Measurements from ENCODE around the gene ERFL.

The ERFL gene

DNA sequence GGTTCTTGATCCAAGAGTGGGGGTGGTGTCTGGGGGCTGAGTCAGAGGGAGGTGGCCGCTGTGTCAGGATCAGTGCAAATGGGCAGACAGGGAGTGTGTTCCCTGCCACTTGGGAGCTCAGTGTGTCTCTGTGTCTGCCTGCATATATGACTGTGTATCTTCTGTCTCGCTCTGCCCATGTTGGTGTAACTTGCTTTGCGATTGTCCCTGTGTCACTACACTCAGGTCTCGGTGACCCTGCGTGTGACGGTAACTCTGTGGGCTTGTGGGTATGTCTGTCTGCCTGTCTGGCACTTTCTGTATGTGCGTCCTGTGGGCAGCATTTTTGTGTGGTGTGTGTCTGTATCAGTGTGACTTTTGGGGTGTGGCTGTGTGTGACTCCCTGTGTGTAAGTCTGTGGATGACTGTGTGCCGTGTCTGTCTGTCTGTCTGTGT, 8.2 kb upstream of the ERFL start:
- peaks cover 98% of the 10 kb centered on the region for H3K27me3 ChIP-seq
- H3K27ac ChIP-seq: no peak overlapping the region
- no peak overlapping the region for H3K4me3 ChIP-seq (ENCODE audit: low read depth in 1 of 2, low read length in 1 of 2)
- no peaks in the 10 kb centered on the region for H3K9me3 ChIP-seq
- no peaks in the 10 kb centered on the region for H3K36me3 ChIP-seq
- peaks cover 0 to 12% of the 10 kb centered on the region in 2 experiments for H3K4me1 ChIP-seq (ENCODE audit: control insufficient read depth in 1 of 2, insufficient read depth in 1 of 2, low read depth in 1 of 2, low read length in 1 of 2)
- TF ChIP-seq, protein P1, sequence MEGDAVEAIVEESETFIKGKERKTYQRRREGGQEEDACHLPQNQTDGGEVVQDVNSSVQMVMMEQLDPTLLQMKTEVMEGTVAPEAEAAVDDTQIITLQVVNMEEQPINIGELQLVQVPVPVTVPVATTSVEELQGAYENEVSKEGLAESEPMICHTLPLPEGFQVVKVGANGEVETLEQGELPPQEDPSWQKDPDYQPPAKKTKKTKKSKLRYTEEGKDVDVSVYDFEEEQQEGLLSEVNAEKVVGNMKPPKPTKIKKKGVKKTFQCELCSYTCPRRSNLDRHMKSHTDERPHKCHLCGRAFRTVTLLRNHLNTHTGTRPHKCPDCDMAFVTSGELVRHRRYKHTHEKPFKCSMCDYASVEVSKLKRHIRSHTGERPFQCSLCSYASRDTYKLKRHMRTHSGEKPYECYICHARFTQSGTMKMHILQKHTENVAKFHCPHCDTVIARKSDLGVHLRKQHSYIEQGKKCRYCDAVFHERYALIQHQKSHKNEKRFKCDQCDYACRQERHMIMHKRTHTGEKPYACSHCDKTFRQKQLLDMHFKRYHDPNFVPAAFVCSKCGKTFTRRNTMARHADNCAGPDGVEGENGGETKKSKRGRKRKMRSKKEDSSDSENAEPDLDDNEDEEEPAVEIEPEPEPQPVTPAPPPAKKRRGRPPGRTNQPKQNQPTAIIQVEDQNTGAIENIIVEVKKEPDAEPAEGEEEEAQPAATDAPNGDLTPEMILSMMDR (IDR thresholded peaks at IDR 0.05): no peak

DNA sequence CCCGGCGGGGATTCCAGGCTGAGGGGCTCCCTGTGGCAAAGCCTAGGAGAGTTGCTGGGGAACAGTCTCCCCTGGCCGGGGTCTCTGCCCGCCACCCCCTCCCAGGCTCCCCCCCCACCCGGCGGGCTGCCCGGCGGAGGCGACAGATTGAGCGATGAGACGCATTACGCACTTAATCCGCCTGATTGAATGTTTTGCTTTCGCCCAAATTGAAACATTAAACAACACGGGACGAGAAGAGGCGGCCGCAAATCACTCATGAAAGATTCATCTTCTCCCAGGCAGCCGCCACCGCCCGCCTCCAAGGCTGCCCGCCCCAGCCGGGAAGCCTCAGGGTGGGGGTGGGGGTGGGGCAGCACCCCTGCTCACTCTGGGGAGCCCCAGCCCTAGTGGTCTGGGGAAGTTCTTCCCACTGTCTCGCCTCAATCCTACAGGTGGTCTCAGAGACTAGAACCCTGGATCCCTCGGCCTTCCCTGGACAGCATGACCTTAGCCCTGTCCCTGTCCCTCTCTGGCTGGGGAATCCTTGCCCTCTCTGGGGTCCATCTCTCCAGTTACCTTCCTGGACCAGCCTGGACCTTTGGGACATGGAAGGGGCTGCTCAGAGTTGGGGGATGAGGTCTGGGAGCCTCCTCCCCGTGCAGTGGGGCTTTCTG, 7.6 kb upstream of the ERFL start:
- Histone ChIP-seq H3K9me3 (no peaks in the 10 kb centered on the region), H3K36me3 (no peaks in the 10 kb centered on the region), H3K27me3 (peaks cover 98% of the 10 kb centered on the region), H3K4me1 (ENCODE audit: control insufficient read depth in 1 of 2, insufficient read depth in 1 of 2, low read depth in 1 of 2, low read length in 1 of 2) (peaks cover 0 to 12% of the 10 kb centered on the region in 2 experiments), H3K4me3 (ENCODE audit: low read depth in 1 of 2, low read length in 1 of 2) (no peak overlapping the region), H3K27ac (no peak overlapping the region)
- TF ChIP-seq, protein P1 (IDR thresholded peaks at IDR 0.05): no peak

DNA sequence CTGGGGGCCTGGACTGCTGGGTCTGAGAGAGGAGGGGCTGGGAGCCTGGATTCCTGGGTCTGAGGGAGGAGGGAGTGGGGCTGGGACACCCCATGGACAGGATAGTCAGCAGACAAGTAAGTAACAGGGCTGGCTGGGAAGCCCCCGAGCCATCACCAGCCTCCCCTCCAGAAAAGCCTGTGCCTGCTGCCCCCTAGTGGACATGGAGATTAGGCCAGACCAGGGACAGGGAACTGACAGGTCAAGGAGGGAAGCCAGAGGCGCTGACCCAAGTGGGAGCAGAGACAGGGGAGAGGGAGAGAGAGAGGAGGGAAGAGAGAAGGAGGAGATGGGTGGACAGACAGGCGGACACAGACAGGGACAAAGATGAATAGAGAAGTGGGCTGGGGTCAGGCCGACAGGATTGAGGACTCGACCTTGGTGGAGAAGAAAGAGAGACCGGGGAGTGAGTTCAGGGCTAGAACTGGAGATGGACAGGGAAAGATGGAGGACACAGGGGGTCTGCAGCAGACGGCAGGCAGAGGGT, 6.7 kb upstream of the ERFL start:
- Histone ChIP-seq H3K9me3 (no peaks in the 10 kb centered on the region), H3K27me3 (peaks cover 98% of the 10 kb centered on the region), H3K36me3 (no peaks in the 10 kb centered on the region), H3K27ac (no peak overlapping the region), H3K4me3 (ENCODE audit: low read depth in 1 of 2, low read length in 1 of 2) (no peak overlapping the region), H3K4me1 (ENCODE audit: control insufficient read depth in 1 of 2, insufficient read depth in 1 of 2, low read depth in 1 of 2, low read length in 1 of 2) (peaks cover 0 to 3% of the 10 kb centered on the region in 2 experiments)
- TF ChIP-seq, protein P1 (IDR thresholded peaks at IDR 0.05): peak; percentile 72

DNA sequence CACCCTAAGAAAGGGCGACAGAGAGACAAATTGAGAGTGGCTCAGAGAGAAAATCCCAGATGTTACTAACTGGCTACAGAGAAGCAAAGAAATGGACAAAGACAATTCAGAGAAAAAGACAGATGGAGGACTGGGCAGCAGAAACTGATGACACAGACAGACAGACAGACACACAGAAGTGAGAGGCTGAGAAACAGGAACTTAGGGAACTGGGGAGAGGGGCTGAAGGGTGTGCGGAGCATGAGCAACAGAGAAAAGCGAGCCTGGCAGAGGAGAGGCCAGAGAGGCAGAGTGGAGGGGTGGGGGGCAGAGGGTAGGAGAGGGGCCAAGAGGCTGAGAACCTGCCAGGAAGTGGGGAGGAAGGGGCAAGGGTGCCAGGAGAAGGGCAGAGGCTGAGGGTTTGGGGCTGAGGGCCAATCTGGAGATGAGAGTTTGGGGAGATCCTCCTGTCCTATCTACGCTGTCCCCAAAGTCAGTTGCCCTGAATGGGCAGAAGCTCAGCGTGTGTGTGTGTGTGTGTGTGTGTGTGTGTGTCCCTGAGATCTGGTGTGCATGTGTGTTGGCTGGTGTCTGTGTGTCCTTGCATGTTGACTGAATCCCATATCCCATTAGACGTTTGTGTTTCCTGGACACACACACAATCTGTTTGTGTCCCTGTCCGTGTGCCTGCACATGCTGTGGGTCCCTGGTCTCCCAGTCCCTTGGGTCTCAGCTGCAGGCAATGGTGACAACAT, 5.6 kb upstream of the ERFL start:
- peaks cover 2 to 3% of the 10 kb centered on the region in 2 experiments for H3K4me1 ChIP-seq (ENCODE audit: control insufficient read depth in 1 of 2, insufficient read depth in 1 of 2, low read depth in 1 of 2, low read length in 1 of 2)
- TF ChIP-seq, protein P1 (IDR thresholded peaks at IDR 0.05): no peak
- H3K9me3 ChIP-seq: no peaks in the 10 kb centered on the region
- no peak overlapping the region for H3K4me3 ChIP-seq (ENCODE audit: low read depth in 1 of 2, low read length in 1 of 2)
- H3K27ac ChIP-seq: no peak overlapping the region
- H3K27me3 ChIP-seq: peaks cover 98% of the 10 kb centered on the region
- H3K36me3 ChIP-seq: no peaks in the 10 kb centered on the region

DNA sequence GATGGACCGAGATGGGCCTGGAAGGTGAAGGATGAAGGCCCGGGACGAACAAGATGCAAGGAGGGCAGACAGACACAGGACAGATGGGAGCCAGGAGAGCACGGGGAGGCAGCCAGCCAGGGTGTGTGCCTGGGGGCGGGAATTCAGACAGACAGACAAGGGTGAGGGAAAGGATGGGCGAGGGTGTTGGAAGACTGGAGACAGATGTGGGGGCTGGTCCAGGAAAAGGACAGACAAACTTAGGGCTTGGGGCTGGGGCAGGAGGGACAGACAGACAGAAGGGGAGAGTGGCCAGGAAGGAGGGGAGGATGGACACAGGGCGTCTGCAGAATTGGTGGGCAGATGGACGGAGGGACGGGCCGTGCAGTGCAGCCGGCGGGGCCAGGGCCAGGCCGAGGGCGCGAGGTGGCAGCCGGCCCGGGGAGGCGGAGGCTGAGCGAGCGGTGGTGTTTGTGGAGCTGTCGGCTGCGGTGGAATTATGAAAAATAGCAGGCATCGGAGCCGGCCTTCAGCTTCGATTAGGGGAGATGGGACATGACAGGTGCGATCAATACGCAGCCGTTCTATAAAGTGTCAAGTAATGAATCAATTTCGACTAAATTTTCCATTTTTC, 4.6 kb upstream of the ERFL start:
- Histone ChIP-seq H3K27me3 (peaks cover 98% of the 10 kb centered on the region), H3K27ac (no peak overlapping the region), H3K4me1 (ENCODE audit: control insufficient read depth in 1 of 2, insufficient read depth in 1 of 2, low read depth in 1 of 2, low read length in 1 of 2) (peaks cover 7 to 14% of the 10 kb centered on the region in 2 experiments), H3K36me3 (no peaks in the 10 kb centered on the region), H3K9me3 (no peaks in the 10 kb centered on the region), H3K4me3 (ENCODE audit: low read depth in 1 of 2, low read length in 1 of 2) (no peak overlapping the region)
- TF ChIP-seq, protein P1 (IDR thresholded peaks at IDR 0.05): no peak

All from neutrophil (primary cell).